ENCODE results near the gene MORC4. TPM values are rescaled to one million over a fixed set of nuclear protein-coding genes. Genes with fewer than 3 reads are reported as not detected.

MORC4 gene
- total RNA-seq, 1 experiment from 2014 or later = 23.0 TPM

DNA sequence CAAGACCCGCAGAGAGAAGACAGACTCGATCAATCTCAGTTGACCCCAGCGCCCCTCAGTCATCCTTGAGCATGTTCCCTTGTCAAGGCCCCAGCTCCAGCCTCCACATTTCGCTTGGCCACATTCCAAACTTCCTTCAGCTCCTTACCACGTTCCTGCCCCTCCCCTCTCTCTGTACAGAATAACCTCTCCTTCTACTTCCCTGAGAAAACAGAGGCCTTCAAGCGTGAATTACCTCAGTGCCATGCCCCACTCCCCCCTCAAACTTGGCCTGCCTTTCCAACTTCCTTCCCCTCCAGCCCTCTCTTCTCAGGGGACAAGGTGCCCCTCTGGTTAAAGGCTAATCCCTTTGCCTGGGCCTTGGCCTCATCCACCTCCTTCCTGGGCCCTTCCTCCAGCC, 93.7 kb downstream of the MORC4 start:
- Mint-ChIP-seq H3K27ac (ENCODE audit: low read depth, unreplicated experiment) (no peak overlapping the region), H3K36me3 (ENCODE audit: insufficient read depth, unreplicated experiment) (no peaks in the 10 kb centered on the region), H3K4me1 (ENCODE audit: insufficient read depth, unreplicated experiment) (no peaks in the 10 kb centered on the region), H3K27me3 (ENCODE audit: insufficient read depth, unreplicated experiment) (peaks cover 64% of the 10 kb centered on the region), H3K4me3 (ENCODE audit: unreplicated experiment) (no peak overlapping the region), H3K9me3 (ENCODE audit: unreplicated experiment) (no peaks in the 10 kb centered on the region)
- ChIA-PET POLR2A (no interaction called here), CTCF (interaction anchor here (0.6 to 1.5 kb wide), 3 partner anchors 9 to 468 kb away, joined by 3 to 6 read pairs (median 3); no protein-coding TSS in a partner anchor)
- TF ChIP-seq, protein P1, sequence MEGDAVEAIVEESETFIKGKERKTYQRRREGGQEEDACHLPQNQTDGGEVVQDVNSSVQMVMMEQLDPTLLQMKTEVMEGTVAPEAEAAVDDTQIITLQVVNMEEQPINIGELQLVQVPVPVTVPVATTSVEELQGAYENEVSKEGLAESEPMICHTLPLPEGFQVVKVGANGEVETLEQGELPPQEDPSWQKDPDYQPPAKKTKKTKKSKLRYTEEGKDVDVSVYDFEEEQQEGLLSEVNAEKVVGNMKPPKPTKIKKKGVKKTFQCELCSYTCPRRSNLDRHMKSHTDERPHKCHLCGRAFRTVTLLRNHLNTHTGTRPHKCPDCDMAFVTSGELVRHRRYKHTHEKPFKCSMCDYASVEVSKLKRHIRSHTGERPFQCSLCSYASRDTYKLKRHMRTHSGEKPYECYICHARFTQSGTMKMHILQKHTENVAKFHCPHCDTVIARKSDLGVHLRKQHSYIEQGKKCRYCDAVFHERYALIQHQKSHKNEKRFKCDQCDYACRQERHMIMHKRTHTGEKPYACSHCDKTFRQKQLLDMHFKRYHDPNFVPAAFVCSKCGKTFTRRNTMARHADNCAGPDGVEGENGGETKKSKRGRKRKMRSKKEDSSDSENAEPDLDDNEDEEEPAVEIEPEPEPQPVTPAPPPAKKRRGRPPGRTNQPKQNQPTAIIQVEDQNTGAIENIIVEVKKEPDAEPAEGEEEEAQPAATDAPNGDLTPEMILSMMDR (IDR thresholded peaks at IDR 0.05; ENCODE audit: unreplicated experiment) = no peak
- intact Hi-C loops (cut with micrococcal nuclease) = no loop called here
- BruUV-seq (replicated peaks) = no TSS peak
- no peak for DNase-seq (ENCODE audit: unreplicated experiment)

DNA sequence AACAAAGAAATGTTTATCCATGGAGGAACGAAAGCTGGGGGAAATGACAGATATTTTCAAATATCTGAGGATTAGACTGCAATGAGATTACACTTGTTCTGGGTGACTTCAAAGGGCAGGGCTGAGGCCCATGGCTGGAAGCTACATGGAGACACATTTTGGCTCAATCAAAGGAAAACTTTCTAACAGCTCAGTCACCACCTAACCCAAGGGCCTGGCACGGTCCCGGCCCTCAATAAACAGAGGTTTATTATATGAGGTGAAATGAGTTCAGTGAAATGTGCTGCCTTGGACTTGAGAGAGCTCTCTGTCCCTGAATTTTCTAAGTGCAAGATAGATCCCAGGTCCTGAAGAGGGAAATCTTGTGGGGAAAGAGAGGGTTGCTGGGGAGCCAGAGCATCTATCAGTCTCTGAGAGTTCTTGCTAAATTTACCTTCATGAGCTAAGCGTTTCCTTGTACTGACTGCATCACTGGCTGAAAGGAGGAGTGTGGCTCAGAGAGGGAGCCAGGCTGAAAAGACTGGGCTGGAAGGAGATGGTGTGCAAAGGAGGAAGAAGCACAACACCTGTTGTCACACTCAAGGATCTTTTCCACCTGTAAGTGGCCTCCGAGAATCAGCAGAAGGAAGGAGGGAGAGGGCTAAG, 94.8 kb downstream of the MORC4 start:
- H3K9me3 Mint-ChIP-seq (ENCODE audit: unreplicated experiment) = no peaks in the 10 kb centered on the region
- no peak overlapping the region for H3K27ac Mint-ChIP-seq (ENCODE audit: low read depth, unreplicated experiment)
- ChIA-PET POLR2A (no interaction called here), CTCF (interaction anchor here (0.7 to 1.6 kb wide), 4 partner anchors 11 to 1720 kb away, joined by 3 to 8 read pairs (median 3); no protein-coding TSS in a partner anchor)
- no peaks in the 10 kb centered on the region for H3K4me1 Mint-ChIP-seq (ENCODE audit: insufficient read depth, unreplicated experiment)
- TF ChIP-seq, protein P1 (IDR thresholded peaks at IDR 0.05; ENCODE audit: unreplicated experiment) = no peak
- intact Hi-C loops (cut with micrococcal nuclease) = no loop called here
- DNase-seq (ENCODE audit: unreplicated experiment) = no peak
- peaks cover 68% of the 10 kb centered on the region for H3K27me3 Mint-ChIP-seq (ENCODE audit: insufficient read depth, unreplicated experiment)
- BruUV-seq (replicated peaks) = no TSS peak
- H3K36me3 Mint-ChIP-seq (ENCODE audit: insufficient read depth, unreplicated experiment) = no peaks in the 10 kb centered on the region
- no peak overlapping the region for H3K4me3 Mint-ChIP-seq (ENCODE audit: unreplicated experiment)

DNA sequence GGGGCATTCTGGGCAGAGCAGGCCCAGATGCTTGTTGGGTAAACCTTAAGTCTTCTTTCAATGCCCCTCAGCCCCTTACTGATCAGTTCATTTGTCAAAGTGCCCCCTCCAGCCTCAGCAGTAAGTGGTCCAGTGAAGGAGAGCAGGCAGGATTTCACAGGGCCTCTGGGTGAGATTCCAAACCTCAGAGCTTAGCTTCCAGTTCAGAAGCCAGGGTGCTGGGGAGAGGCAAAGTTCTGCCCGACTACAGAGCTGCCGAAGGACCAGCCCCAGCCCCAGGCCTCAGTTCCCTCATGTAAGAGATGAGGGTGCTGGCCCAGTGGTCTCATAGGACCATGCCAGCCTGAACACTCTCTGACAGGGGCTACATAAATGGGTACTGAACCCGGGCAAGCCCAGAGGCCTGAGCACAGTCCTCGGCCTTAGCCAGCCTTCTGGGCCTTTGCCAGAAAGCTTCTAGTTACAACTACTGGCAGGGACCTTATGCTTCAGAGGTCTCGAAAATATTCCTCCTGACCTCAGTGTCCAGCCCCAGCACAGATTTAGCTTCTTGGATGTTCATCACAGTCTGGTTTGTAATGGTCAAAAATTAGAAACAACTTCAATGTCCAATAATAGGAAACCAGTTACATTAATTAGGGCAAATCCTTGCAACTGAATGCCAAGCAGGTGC, 96.0 kb downstream of the MORC4 start:
- intact Hi-C loops (cut with micrococcal nuclease) = no loop called here
- TF ChIP-seq, protein P1 (IDR thresholded peaks at IDR 0.05; ENCODE audit: unreplicated experiment) = no peak
- Mint-ChIP-seq H3K4me3 (ENCODE audit: unreplicated experiment) (no peak overlapping the region), H3K36me3 (ENCODE audit: insufficient read depth, unreplicated experiment) (no peaks in the 10 kb centered on the region), H3K27ac (ENCODE audit: low read depth, unreplicated experiment) (no peak overlapping the region), H3K27me3 (ENCODE audit: insufficient read depth, unreplicated experiment) (peaks cover 67% of the 10 kb centered on the region), H3K9me3 (ENCODE audit: unreplicated experiment) (no peaks in the 10 kb centered on the region), H3K4me1 (ENCODE audit: insufficient read depth, unreplicated experiment) (no peaks in the 10 kb centered on the region)
- DNase-seq (ENCODE audit: unreplicated experiment) = no peak
- ChIA-PET POLR2A (interaction anchor here (0.6 kb wide), 1 partner anchor 956 kb away, joined by 3 read pairs; no protein-coding TSS in a partner anchor), CTCF (interaction anchor here (0.7 to 1.1 kb wide), 2 partner anchors 11 to 38 kb away, joined by 3 to 5 read pairs; no protein-coding TSS in a partner anchor)
- BruUV-seq (replicated peaks) = no TSS peak

DNA sequence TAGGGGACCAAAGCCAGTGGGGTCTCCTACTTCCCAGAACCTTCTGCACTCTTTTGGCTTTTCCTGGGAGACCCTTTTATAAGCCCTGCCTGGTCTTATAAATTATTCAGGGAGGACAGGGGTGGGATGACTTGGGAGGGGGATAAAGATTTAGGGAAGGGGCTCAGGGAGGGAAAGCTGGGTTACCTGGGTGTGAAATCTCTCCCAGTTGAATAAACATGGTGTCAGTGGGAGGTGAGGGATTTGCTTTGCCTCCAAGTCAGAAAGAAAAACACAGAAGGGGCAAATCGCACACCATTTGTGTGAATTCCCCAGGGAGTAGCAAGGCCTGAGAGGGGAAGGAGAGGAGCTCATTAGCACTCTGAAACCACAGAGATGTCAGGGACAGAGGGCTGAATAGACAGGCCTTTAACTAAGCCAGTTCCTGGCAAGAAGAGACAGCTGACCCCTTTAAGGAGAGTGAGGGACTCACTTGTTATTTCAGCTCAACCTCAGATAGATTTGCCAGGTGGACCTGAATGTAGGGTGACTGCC, 96.7 kb downstream of the MORC4 start, which contains the start of gene RIPPLY1:
Gene RIPPLY1, minus strand, starts transcription at position 51 of the 534 bp plus-strand sequence. CDS start 54 bp downstream, outside the sequence.
- ChIA-PET CTCF (interaction anchor here (1.1 kb wide), 1 partner anchor 11 kb away, joined by 4 read pairs; no protein-coding TSS in a partner anchor), POLR2A (interaction anchor here (0.6 kb wide), 1 partner anchor 956 kb away, joined by 3 read pairs; no protein-coding TSS in a partner anchor)
- H3K27ac Mint-ChIP-seq (ENCODE audit: low read depth, unreplicated experiment) = no peak within 1 kb of the TSS
- peaks cover 60% of the 10 kb centered on the region for H3K27me3 Mint-ChIP-seq (ENCODE audit: insufficient read depth, unreplicated experiment)
- intact Hi-C loops (cut with micrococcal nuclease) = no loop called here
- H3K9me3 Mint-ChIP-seq (ENCODE audit: unreplicated experiment) = no peaks in the 10 kb centered on the region
- no TSS peak for BruUV-seq (replicated peaks)
- TF ChIP-seq, protein P1 (IDR thresholded peaks at IDR 0.05; ENCODE audit: unreplicated experiment) = no peak
- DNase-seq (ENCODE audit: unreplicated experiment) = no peak
- no peak within 1 kb of the TSS for H3K4me3 Mint-ChIP-seq (ENCODE audit: unreplicated experiment)
- no peaks in the 10 kb centered on the region for H3K4me1 Mint-ChIP-seq (ENCODE audit: insufficient read depth, unreplicated experiment)
- H3K36me3 Mint-ChIP-seq (ENCODE audit: insufficient read depth, unreplicated experiment) = no peaks in the 10 kb centered on the region

Measured in MCF 10A (cell line).